ENCODE results near the gene H2BK1.

H2BK1 gene

DNA sequence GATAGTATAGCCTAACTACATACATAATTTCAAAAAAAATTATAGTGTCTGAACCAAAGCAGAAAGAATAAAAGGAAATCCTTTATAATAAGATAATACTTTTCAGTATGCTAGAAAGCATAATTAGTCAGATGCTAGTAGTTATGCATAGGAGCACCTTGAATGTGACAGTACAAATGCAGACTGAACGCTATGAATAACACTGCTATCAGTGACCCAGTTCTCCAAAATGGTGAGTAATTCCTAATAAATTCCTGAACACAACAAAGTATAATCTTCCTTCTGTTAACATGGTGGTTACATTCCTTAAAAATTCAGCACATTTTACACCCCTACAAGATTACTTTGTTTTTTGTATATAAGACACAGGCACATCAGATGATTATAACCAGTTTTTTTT is 20.8 kb upstream of the H2BK1 start:
- DNase-seq, result no peak

DNA sequence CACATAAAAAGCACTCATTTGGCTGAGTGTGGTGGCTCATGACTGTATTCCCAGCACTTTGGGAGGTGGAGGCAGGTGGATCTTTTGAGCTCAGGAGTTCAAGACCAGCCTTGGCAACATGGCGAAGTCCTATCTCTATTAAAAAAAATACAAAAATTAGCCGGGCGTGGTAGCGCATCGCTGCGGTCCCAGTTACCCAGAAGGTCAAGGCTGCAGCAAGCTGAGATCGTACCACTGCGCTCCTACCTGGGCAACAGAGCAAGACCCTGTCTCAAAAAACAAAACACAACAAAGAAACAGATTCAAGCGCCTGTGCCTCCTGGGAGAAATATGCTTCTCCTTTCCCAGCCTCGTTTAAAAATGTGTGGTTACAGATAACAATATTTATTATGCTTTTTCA is 19.0 kb upstream of the H2BK1 start:
- no peak for DNase-seq

DNA sequence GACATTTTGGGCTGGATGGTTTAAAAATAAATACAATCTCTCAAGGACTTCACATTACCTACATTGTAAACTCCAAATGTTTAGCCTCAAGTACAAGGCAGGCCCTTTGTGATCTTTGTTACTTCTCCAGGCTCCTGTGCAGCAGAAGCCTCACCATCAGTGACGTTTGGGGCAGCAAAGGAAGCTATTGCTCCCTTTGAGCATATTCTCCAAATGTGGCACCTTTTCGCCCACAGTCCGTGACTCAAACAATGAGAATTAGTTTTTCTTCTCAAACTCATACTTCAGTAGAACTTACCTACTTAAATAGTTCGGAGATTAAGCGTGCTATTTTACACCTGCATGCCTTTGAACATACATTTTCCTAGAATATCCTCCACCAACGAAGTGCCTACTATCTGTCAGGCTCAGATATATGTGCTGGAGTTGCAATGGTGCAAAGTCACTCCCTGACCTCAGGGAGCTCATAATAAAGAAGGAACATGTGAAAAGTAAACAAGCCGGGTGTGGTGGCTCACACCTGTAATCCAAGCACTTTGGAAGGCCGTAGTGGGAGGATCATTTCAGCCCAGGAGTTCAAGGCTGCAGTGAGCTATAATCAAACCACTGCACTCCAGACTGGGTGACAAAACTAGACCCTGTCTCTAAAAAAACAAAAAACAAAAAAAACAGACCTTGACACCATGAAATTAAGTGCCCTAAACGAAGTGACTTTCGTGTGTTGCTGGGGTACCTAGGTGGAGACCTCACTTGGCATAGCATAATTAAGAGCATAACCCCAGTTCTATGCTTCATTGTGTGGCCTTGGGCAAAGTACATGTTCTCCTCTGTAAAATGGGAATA is 18.0 kb upstream of the H2BK1 start:
- DNase-seq, result no peak

DNA sequence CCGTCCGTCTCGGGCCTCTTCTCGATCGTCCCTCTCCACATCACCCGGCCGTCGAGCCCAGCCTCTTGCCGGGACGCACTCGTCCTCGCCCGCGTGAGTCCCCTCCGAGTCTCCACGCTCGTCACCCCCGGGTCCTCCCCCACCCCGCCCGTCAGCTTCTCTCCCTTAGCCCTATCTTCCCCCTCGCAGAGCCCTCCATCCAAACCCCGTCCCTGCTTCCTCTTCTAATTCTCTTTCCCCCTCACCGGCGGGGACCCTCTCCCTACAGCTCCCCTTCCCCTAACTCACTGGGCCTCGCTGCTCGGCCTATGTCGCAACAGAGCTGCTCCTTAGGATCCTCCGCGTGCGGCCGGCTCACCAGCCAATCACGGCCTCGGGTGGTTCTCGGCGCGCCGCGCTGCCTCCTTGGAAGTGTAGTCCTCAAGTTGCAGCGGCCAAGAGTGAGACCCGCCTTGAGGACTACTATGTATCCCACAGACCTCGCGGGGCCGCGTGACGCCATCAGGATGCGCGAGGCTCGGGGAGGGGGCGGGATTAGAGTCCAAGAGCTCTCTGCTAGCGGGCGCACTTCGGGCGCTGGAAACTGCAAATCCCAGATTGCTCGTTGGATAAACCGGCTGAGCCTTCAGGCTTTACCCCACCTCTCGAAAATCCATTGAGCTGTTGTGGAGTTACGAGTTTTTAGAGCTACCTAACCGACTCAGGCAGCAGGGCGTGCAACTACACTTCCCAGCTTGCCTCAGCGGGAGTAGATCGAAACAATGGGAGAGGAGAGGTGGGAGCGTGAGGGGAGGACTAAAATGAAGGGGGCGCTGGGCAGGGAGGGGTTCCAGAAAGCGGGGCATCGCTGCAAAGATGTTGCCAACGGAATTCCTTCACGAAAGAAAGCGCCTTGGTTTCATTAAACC is 16.8 kb upstream of the H2BK1 start, which contains the start of gene ABCF2:
Gene ABCF2, minus strand, starts transcription at position 331 of the 908 bp plus-strand sequence. CDS start 747 bp downstream, outside the sequence.
- DNase-seq, result peak; percentile 92

DNA sequence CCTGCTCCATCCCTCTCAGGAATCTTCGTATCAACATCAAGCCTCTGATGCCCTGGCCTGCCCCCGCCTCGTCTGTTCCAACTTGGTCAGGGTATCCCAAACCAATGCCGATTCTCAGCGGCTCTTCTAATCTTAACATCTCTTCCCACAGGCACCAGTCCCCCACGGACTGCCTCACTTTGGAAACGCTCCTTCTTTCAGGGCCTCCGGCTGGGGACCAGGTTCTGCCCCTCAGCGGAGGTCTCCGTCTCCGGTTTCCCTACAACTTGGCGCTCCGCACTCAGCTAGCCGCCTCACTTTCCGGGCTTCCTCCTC is 16.2 kb upstream of the H2BK1 start:
- no peak for DNase-seq

DNA sequence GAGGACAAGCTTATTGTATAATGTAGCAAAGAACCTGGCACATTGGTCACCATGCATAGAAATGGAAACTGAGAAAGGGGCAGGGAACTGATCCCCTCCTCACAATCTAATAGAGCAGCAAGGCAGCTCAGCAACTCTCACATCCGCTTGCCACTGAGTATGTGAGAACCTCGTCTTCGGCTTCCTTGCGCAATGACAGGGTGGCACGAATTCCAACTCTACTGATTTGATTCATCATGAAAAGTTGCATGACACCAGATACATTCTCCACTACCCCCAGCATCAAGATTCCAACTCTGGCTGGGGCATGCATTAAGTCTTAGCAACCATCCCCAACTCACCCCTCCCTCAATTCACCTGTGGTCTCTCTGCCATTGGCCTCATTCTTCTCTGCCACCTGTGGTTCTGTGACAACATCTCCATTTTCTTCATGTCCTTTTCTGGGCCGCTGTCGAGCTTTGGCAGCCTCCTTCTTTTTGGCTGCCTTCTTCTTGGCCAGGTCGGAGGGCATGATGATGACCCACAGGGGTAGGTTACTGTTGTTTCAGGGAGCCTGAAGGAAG is 15.7 kb upstream of the H2BK1 start:
- DNase-seq, result no peak

DNA sequence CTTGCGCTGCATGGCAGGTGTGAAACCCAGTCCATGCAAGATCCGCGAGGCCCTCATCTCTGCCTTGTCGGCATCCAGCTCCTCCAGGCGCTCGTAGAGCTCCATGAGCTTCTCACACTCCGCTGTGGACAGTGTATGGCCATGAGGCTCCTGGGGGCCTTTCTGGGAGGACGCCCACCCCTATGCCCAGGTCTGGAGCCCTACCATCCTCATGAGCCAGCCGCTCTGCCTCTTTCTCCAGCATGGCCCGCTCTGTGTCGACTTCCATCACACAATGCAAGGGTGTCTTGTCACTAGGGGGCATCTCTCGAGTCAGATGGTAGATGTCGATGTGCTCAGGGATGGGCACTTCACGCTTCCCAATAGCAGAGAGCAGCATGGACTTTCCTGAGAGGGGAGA is 13.4 kb upstream of the H2BK1 start:
- DNase-seq, result no peak

DNA sequence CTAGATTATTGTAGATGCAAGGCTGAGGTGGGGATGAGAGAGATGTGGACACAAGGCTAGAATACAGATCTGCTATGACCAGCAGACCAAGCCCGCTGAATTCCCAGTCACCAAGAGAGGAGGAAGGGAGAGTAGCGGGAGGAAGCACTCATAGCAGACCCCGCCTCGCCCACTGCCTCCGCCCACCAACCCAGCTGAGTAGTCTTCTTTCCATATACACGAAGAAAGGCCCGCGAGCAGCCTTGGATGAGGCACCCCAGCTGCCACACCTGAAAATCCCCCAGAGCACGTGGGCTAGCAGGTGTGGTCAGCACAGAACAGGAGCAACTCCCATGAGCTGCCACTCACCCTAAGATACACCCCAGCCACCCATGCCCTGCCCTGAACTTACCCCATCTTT is 7.9 kb upstream of the H2BK1 start:
- no peak for DNase-seq

DNA sequence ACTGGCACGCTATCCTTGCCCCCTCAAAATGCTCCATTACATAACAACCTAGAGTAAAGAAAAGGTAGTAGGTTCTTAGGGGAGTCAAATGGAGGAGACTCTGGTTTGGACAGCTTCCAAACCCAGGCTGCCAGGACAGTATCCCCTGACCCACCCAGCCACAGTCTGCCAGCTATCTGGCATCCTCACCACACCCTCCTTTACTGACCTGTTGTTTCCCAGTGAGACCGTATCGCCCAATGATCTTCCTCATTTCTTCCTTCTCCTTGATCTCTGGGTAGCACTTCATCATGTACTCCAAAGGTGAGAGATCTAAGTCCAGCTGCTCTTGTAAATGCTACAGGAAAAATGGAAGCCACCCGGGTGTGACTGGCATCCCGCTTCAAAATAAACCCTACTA is 5.1 kb upstream of the H2BK1 start:
- no peak for DNase-seq

DNA sequence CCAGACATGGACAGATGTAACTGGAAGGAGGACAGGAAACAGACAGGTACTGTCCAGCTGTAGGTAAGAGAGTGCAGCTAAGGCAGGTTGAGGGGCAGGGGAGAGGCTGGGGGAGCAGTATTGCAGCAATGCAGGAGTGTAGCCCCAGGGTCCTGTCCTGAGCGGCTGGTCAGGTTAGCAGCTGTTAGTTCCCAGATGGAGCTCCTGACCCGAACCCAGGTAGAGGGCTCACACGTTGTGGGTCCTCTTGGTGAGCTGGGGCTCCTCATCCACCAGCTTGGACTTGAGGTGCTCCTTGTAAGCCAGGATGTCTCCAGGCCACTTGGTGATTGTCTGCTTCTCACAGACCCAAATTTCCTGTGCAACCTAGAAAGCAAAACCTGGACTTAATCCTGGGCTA is 3.5 kb upstream of the H2BK1 start:
- DNase-seq, result no peak

DNA sequence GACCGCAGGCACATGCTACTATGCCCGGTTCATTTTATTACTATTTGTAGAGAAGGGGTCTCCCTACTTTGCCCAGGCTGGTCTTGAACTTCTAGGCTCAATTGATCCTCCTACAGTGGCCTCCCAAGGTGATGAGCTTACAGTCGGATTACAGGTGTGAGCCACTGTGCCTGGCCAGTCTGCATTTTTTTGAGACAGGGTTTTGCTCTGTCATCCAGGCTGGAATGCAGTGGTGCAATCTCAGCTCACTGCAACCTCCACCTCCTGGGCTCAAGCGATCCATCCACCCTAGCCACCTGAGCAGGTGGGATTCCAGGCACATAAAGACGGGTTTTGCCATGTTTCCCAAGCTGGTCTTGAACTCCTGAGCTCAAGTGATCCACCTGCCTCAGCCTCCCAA is 2.3 kb upstream of the H2BK1 start:
- no peak for DNase-seq

DNA sequence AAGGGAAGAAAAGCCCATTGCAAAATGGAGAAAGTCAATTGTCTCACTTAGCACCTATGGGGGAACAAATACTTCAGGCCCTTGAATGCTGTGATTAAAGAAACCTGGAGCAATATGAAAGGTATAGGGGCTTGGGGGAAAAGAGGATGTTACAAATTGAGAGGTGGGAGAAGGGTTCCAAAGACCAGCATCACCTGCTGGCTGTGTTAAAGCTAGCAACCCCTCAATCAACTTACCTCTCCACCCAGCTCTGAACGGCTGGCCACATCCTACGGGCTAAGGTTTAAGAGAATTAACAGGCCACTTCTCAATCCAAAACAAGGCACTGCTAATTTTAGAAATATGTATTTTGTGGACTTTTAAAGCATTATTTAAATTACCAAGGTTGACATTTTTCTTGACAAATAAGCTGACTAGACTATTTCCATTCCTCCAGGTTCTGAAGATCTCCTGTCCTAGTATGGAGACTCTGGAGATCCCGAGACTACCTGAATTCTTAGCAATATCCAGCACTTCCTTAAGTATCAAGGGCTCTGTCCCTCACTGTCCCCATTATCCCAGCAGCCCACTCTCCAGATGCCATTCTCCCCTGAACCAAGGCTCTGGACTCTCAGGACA is 976 bp upstream of the H2BK1 start:
- DNase-seq, result no peak

DNA sequence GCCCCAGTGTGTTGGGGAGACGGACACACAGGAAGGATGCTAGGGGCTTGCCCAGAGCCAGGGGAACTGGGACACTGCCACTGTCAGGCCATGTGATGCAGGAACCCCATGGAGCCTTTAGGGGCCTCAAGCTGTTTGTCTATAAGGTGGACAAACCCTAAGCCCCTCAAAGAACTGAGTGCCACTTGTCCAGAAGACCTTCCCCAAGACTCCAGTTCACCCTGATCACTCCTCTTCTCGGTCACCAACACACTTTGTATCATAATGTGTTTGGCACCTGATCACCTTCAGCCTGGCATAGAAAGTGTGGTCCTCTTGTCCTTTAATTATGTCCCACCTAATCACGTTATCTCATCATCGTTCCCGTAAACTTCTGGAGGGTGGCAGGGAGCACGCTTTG is 700 bp downstream of the H2BK1 start:
- no peak for DNase-seq

DNA sequence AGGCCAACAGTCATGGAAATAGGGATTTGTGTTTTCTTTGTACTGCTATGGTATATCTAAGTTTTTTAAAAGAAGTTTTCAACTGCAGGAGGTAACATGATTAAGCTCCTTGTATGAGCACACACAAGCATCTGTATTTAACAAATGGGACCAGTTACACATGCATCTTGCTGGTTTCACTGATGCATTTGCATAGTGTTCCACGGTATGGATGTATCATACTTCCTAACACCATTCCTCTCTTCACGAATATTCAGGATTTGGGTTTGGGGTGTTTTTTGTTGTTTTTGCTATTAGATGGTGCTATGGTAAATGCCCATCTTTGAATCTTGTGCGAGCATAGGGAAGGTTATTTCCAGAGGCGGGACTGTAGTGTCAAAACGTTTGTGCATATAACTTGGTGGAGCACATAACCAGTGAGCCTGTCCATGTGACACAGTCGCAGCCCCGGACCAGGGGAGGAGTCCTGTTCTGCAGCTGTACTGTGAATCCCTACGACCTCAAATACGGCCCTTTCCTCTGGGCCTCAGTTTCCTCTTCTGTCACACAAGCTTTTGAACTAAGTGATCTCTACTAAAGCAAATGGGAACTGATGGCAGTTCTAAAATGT is 1.9 kb downstream of the H2BK1 start:
- DNase-seq, result no peak

DNA sequence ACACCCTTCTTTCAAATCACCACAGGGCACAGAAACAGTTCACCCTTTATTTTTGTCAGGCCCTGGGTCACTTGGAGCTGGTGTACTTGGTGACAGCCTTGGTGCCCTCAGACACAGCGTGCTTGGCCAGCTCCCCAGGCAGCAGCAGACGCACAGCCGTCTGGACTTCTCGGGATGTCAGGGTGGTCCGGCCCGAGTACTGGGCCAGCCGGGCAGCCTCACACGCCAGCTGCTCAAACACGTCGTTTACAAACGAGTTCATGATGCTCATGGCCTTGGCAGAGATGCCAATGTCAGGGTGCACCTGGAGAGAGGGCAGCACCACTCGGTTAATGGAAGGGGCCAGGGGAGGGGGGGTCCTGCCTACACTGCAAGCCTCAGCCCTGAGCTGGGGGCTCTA is 2.5 kb downstream of the H2BK1 start:
- peak; percentile 22 for DNase-seq

DNA sequence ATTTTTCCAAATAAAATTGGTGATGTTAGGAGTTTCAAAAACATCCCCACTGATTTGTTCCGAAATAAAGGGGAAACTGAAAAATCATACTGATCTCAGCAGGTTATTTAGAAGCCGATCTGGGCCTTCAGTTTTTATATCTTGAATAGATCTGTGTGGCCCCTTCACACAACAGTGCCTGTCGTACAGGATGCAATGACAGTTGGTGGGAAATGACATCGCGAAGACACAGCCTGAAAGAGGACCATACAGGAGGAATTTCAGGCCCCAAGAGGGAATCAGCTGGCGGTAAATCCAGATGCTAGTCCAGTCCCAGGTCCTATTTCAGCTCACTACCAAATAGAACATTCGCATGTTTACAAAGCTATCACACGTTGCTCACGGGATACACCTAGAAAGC is 3.0 kb downstream of the H2BK1 start:
- DNase-seq, result no peak

DNA sequence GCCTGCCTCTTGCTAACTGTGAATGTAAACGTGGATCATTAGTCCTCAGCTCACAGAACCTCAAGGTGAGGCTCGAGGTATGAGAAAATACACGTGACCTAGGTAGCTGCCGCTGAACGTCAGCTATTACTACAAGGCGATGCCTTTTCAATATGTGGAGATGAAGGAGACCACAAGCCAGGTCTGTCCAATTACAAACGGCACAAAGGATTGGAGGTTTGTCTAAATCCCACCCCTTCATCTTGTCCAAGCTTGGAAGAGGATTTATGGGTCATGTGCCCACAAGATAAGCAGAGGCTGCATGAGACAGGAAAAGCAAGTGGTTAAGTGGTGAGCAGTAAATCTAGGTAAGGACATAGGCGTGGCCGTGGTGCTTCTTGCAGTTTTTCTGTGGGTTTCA is 3.4 kb downstream of the H2BK1 start:
- no peak for DNase-seq

DNA sequence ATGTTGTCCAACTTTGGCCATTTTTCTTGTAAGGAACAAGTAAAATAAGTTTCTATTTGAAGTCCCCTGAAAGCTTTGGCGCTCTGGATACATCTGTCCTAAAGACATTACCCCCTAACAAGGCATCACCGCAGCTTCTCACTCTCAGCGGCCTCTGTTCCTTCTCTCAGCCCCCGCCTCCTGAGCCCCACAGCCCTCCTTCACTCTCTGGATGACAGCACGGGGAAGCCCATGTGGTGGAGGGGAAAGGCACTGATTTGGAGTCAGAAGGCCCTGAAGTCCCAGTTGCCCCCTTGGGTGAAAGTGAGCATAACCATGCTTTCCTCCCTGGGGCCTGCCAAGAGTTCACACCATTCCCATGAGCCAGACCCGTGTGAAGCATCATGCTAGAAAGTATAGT is 4.6 kb downstream of the H2BK1 start:
- DNase-seq, result no peak

DNA sequence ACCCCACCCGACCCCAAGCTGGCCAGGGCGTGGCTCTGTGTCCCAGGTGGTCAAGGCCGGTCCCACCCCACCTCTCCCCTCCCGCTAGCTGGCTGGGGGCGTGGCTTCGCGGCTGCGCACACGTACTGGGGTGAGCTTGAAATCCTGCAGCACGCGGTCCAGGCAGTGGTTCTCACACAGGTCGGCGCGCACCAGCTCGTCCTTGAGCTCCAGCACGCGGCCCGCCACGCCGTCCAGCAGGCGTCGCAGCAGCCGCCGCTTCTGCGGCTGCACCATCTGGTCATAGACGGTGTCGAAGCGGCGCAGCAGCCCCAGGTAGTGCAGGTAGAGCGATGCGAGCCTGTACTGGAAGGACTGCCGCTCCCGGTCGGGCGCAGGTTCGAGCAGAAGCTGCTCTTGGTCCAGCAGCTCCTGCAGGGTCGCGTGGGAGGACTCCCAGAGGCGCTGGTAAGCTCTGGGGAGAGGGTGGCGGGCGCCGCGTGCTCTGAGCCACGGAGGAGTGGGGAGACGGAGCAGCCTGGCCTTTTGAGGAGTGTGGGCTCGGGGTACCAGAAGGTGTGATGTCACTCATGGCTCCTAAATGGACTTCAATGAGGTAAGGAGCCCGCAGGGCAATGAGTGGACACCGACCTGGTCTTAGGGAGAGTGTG is 5.8 kb downstream of the H2BK1 start:
- DNase-seq, result no peak

DNA sequence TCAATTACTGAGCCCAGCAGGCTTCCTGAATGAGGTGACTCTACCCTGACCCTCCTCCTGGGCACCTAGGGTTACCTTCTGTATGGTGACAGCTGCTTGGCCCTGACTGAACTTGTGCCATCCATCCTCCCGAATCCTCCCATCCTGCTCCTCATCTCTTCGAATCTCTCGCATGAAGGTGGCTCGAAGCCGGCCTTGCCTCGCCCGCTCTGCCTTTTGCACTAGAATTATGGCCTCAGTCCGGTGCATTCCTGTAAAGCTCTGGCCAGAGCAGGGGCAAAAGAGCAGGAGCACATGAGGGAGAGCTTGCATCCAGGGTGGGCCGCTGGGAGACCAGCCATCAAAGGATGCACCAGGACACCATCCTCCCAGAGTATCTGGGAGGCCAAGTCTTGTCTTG is 7.5 kb downstream of the H2BK1 start:
- no peak for DNase-seq

DNA sequence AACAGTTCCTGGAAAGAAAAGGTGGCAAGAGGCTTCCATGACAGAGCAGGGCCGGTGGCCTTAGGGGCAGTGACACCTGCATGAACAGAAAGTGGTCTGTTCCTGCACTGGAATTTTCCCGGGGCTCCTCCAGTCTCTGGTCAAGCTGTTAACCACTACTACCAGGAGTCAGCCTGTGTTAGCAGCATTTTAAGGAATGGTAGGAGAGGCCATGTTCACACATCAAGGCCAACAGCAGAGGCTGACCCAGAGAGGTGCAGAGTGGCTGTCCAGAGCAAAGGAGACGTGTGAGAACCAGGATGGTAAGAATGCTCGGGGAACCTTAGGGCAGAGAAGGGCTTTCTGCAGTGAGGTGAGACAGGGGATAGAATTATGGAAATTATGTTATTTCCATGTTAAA is 8.5 kb downstream of the H2BK1 start:
- no peak for DNase-seq

DNA sequence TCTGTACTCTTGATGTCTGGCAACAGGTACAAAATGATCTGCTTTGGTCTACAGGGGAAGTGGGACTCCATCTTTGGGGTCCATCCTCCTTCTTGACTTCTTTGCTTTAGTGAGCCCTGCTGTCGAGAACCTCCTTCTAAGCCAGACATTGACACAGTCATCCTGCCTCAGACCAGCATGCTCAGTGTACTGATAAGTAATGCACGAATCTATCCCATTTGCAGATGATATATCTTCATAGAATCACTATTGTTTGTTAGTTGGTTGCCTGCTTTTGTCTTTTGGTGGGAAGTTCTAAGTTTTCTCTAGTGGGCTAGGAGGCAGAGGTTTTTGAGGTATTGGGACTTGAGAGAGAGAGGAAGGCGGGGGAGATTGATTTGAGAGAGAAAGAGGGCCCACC is 8.9 kb downstream of the H2BK1 start:
- no peak for DNase-seq
